T-cell (primary cell): ENCODE results near the gene SYCP2. TPM values are rescaled to one million over a fixed set of nuclear protein-coding genes. Genes with fewer than 3 reads are reported as not detected.

Experiments
- ATAC-seq, 4 experiments: fragments of 200-7000 bp in 3 of 4; fragments of 150-1000 bp in 1 of 4; cut with Tn5 transposase; replicated peaks in 1 of 4; 1 replicate in 3 of 4; 2 replicates in 1 of 4; pipeline ENCODE4 v1.10.0; 2021; ENCODE audit warnings: moderate library complexity in 3 of 4, mild to moderate bottlenecking in 2 of 4, moderate number of reproducible peaks in 1 of 4
- CTCF ChIA-PET, 2 donors: fragments of 300-600 bp; sonication (Branson Sonifier 250); formaldehyde crosslinking; loops; one replicate each; lab custom pipeline; 2022; ENCODE audit warnings: antibody characterized with exemption in 2 of 2; lab: Charles Lee
- POLR2A ChIA-PET, 2 donors: fragments of 300-600 bp; sonication (Branson Sonifier 250); formaldehyde crosslinking; loops; one replicate each; lab custom pipeline; 2022; ENCODE audit warnings: antibody characterized with exemption in 2 of 2; lab: Charles Lee
- DNase-seq, 35 experiments: peaks; one replicate each; pipeline versions ENCODE4 v3.0.0 to v3.0.0-alpha.2; 2013 to 2023
- H3K27ac ChIP-seq: one replicate; pipeline ENCODE4 v1.5.1; 2013; ENCODE audit warnings: low read length
- H3K27me3 ChIP-seq, 2 experiments: replicated peaks in 1 of 2; 1 replicate in 1 of 2; 2 replicates in 1 of 2; pipeline versions ENCODE4 v1.6.1 to v1.7.0; 2013; ENCODE audit warnings: low read length in 1 of 2, mixed read lengths in 1 of 2; ENCODE audit not compliant: control insufficient read depth in 2 of 2, insufficient read depth in 2 of 2; ENCODE audit errors: extremely low read depth in 1 of 2
- H3K36me3 ChIP-seq, 2 donors: 1 replicate in 1 of 2; 2 replicates in 1 of 2; pipeline versions ENCODE4 v1.6.1 to v1.7.0; 2013; ENCODE audit warnings: low read length in 1 of 2; ENCODE audit not compliant: control insufficient read depth in 2 of 2, insufficient read depth in 1 of 2; ENCODE audit errors: extremely low read depth in 1 of 2
- H3K4me1 ChIP-seq, 2 experiments: 1 replicate in 1 of 2; 2 replicates in 1 of 2; pipeline versions ENCODE4 v1.6.1 to v1.7.0; 2013; ENCODE audit warnings: low read length in 2 of 2, mixed read lengths in 1 of 2; ENCODE audit not compliant: insufficient read depth in 2 of 2, control insufficient read depth in 1 of 2; ENCODE audit errors: extremely low read depth in 1 of 2
- H3K4me3 ChIP-seq, 2 donors: 1 replicate in 1 of 2; 2 replicates in 1 of 2; pipeline versions ENCODE4 v1.5.1 to v1.7.0; 2013; ENCODE audit warnings: mild to moderate bottlenecking in 2 of 2, low read length in 1 of 2, moderate library complexity in 1 of 2; ENCODE audit not compliant: control insufficient read depth in 1 of 2; ENCODE audit errors: extremely low read depth in 1 of 2
- H3K9me3 ChIP-seq: 2 replicates; pipeline ENCODE4 v1.7.0; 2013
- H3K27ac Mint-ChIP-seq, 2 donors: one replicate each; pipeline ENCODE4 v1.8.0; 2020 to 2021; ENCODE audit warnings: mild to moderate bottlenecking in 2 of 2, mixed read lengths in 2 of 2
- H3K27me3 Mint-ChIP-seq, 2 donors: one replicate each; pipeline ENCODE4 v1.8.0; 2021 to 2022; ENCODE audit warnings: mixed read lengths in 2 of 2
- H3K36me3 Mint-ChIP-seq: one replicate; pipeline ENCODE4 v1.8.0; 2021; ENCODE audit warnings: mixed read lengths
- H3K4me1 Mint-ChIP-seq, 3 donors: one replicate each; pipeline ENCODE4 v1.8.0; 2020 to 2022; ENCODE audit warnings: mixed read lengths in 3 of 3, mild to moderate bottlenecking in 1 of 3
- H3K4me3 Mint-ChIP-seq, 3 donors: one replicate each; pipeline ENCODE4 v1.8.0; 2020 to 2022; ENCODE audit warnings: mild to moderate bottlenecking in 3 of 3, mixed read lengths in 3 of 3, moderate library complexity in 3 of 3
- H3K9me3 Mint-ChIP-seq, 3 donors: one replicate each; pipeline ENCODE4 v1.8.0; 2020 to 2022; ENCODE audit warnings: mixed read lengths in 3 of 3
- WGBS: methylation state at CpG from one replicate; pipeline ENCODE4 v1.1.5; 2013; ENCODE audit warnings: missing lambda C conversion rate; ENCODE audit not compliant: insufficient coverage; 5-methylcytosine and 5-hydroxymethylcytosine counted together
- total RNA-seq, 35 experiments: library from RNA in 6 of 35; stranded (reverse) in 6 of 35; fragments of 120-200 nt in 1 of 35; gene quantifications; one replicate each; pipeline versions ENCODE4 v1.2.1 to v1.2.4 and lab custom pipeline; 2013 to 2026

Gene SYCP2
- total RNA-seq, 5 donors from 2014 or later (not counting 1 experiment from before 2014, with no cell fraction given) = 3.0 to 6.0 (median 3.8) TPM

DNA sequence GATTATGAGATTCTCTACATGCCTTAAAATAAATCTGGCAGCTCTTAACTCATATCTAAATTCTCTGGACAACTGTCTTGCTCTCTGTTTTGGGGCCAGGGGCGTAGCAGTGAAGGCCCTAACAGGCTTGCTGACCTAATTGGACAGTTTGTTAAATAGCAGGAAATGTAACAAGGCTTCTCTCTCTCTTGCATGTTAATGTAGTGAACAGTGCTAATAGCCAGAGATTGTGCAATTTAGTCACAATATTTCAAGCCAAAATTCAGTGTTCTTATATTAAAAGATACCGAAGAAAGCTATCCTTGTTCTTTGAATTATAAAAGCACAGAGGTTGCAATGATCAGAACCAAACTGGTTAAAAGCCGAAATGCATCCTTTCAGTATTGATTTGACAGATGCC lies 3.7 kb upstream of the SYCP2 start:
- Histone ChIP-seq H3K9me3 (no peaks in the 10 kb centered on the region), H3K36me3 (peaks cover 0 to 1% of the 10 kb centered on the region in 2 donors), H3K4me3 (no peak overlapping the region), H3K27me3 (no peaks in the 10 kb centered on the region), H3K4me1 (peaks cover 11 to 22% of the 10 kb centered on the region in 2 experiments), H3K27ac (no peak overlapping the region)
- Mint-ChIP-seq H3K4me1 (peaks cover 36 to 58% (median 51%) of the 10 kb centered on the region in 3 donors), H3K9me3 (no peaks in the 10 kb centered on the region), H3K36me3 (peaks cover 3% of the 10 kb centered on the region), H3K27me3 (no peaks in the 10 kb centered on the region), H3K27ac (peak overlapping the region; percentile 59 to 71), H3K4me3 (no peak overlapping the region)
- no CpG with 5 or more reads among the region's 3 CpGs for WGBS
- ATAC-seq (no peak), DNase-seq (no peak)
- CTCF ChIA-PET = interaction anchor here in 1 of 2 donors (1.0 kb wide), 2 partner anchors 9 to 14 kb away, joined by 3 read pairs; no protein-coding TSS in a partner anchor
- POLR2A ChIA-PET = no interaction called here

GRCh38 chr20:59936409-59936808 lies 3.0 kb upstream of the SYCP2 start:
- ChIA-PET CTCF (interaction anchor here (0.6 to 1.0 kb wide), 3 partner anchors 9 to 14 kb away, joined by 3 to 4 read pairs (median 3); no protein-coding TSS in a partner anchor), POLR2A (no interaction called here)
- no peak overlapping the region for H3K4me3 ChIP-seq
- Mint-ChIP-seq H3K27ac (peak overlapping the region in 1 of 2 donors; percentile 1), H3K4me3 (no peak overlapping the region), H3K4me1 (peaks cover 35 to 56% (median 50%) of the 10 kb centered on the region in 3 donors), H3K9me3 (no peaks in the 10 kb centered on the region), H3K36me3 (peaks cover 2% of the 10 kb centered on the region), H3K27me3 (no peaks in the 10 kb centered on the region)
- no CpG with 5 or more reads among the region's 4 CpGs for WGBS
- H3K4me1 ChIP-seq = peaks cover 9 to 22% of the 10 kb centered on the region in 2 experiments
- DNase-seq (no peak), ATAC-seq (no peak)
- H3K9me3 ChIP-seq = no peaks in the 10 kb centered on the region
- no peaks in the 10 kb centered on the region for H3K27me3 ChIP-seq
- no peaks in the 10 kb centered on the region for H3K36me3 ChIP-seq
- no peak overlapping the region for H3K27ac ChIP-seq

GRCh38 chr20:59935457-59936185 lies 2.2 kb upstream of the SYCP2 start:
- H3K4me3 ChIP-seq = no peak overlapping the region
- no peak overlapping the region for H3K4me3 Mint-ChIP-seq
- H3K27me3 Mint-ChIP-seq = no peaks in the 10 kb centered on the region
- no peaks in the 10 kb centered on the region for H3K36me3 ChIP-seq
- peaks cover 27 to 49% (median 43%) of the 10 kb centered on the region in 3 donors for H3K4me1 Mint-ChIP-seq
- H3K9me3 ChIP-seq = no peaks in the 10 kb centered on the region
- DNase-seq (no peak), ATAC-seq (no peak)
- CTCF ChIA-PET = interaction anchor here (0.6 to 3.0 kb wide), 6 partner anchors 14 to 681 kb away, joined by 3 to 12 read pairs (median 4); no protein-coding TSS in a partner anchor
- POLR2A ChIA-PET = no interaction called here
- H3K27ac ChIP-seq = no peak overlapping the region
- 90% methylated on average over 2 of the region's 8 CpGs for WGBS
- peaks cover 2% of the 10 kb centered on the region for H3K36me3 Mint-ChIP-seq
- H3K9me3 Mint-ChIP-seq = no peaks in the 10 kb centered on the region
- H3K4me1 ChIP-seq = peaks cover 5 to 22% of the 10 kb centered on the region in 2 experiments
- H3K27ac Mint-ChIP-seq = no peak overlapping the region
- no peaks in the 10 kb centered on the region for H3K27me3 ChIP-seq

GRCh38 chr20:59933849-59934585 lies 580 bp upstream of the SYCP2 start:
- H3K27ac ChIP-seq = no peak overlapping the region
- no peaks in the 10 kb centered on the region for H3K9me3 ChIP-seq
- POLR2A ChIA-PET = no interaction called here
- H3K4me3 ChIP-seq = peak overlapping the region; percentile 67 to 80
- Mint-ChIP-seq H3K36me3 (peaks cover 2% of the 10 kb centered on the region), H3K27me3 (no peaks in the 10 kb centered on the region), H3K4me3 (peak overlapping the region; percentile 71 to 79 (median 79)), H3K4me1 (peaks cover 24 to 43% (median 43%) of the 10 kb centered on the region in 3 donors), H3K27ac (peak overlapping the region in 1 of 2 donors; percentile 43), H3K9me3 (no peaks in the 10 kb centered on the region)
- WGBS = 6% methylated on average over 56 of the region's 59 CpGs
- CTCF ChIA-PET = interaction anchor here (0.6 to 3.0 kb wide), 8 partner anchors 9 to 19 kb away, joined by 3 to 12 read pairs (median 4); no protein-coding TSS in a partner anchor
- ATAC-seq = peak; percentile 74 to 82 (median 80)
- H3K4me1 ChIP-seq = peaks cover 5 to 18% of the 10 kb centered on the region in 2 experiments
- no peaks in the 10 kb centered on the region for H3K36me3 ChIP-seq
- DNase-seq = peak; percentile 39 to 88 (median 67)
- no peaks in the 10 kb centered on the region for H3K27me3 ChIP-seq

GRCh38 chr20:59932616-59933295 lies 681 bp downstream of the SYCP2 start:
- ATAC-seq = no peak
- Mint-ChIP-seq H3K27me3 (no peaks in the 10 kb centered on the region), H3K4me1 (peaks cover 12 to 31% (median 30%) of the 10 kb centered on the region in 3 donors), H3K4me3 (peak overlapping the region; percentile 55 to 79 (median 59)), H3K9me3 (no peaks in the 10 kb centered on the region), H3K27ac (no peak overlapping the region), H3K36me3 (no peaks in the 10 kb centered on the region)
- no peak overlapping the region for H3K27ac ChIP-seq
- 85% methylated on average over 69 of the region's 72 CpGs for WGBS
- no peaks in the 10 kb centered on the region for H3K36me3 ChIP-seq
- no peaks in the 10 kb centered on the region for H3K9me3 ChIP-seq
- DNase-seq = no peak
- H3K27me3 ChIP-seq = no peaks in the 10 kb centered on the region
- CTCF ChIA-PET = interaction anchor here in 1 of 2 donors (3.0 kb wide), 1 partner anchor 17 kb away, joined by 12 read pairs; no protein-coding TSS in a partner anchor
- POLR2A ChIA-PET = no interaction called here
- peaks cover 0 to 9% of the 10 kb centered on the region in 2 experiments for H3K4me1 ChIP-seq
- H3K4me3 ChIP-seq = no peak overlapping the region
